ENCODE results near the gene DIABLO.

DIABLO gene

DNA sequence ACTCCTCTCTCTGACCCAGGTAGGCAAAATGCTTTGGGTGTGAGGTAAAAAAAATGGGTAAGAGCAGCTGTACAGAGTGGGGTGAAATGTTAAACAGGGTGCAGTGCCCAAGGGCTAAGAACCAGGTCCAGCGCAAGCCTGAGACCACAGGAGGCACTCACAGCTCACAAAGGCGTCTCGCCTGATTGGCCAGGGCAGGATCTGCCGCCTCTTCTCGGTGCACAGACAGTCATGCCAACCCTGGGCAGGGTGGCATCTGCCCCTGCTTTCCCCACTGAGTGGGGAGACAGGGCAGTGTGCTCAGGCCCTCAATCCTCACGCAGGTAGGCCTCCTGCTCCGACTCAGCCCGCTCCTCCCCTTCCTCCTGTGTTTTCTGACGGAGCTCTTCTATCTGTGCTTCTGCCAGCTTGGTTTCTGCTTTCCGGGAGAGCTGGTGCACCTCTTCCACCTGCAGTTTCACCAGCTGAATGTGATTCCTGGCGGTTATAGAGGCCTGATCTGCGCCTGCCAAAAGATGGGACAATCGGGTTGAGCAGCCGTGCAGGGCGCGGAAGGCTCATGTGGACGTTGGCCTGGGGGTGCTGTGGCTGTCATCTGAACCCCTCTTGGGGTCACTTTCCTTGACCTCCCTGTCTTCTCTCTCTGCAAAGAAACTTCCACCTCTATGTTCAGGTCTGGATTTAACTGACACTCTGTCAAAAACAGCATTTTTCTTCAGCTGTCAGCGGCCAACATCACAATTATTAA lies 17.6 kb downstream of the DIABLO start:
- TF ChIP-seq, protein P1, sequence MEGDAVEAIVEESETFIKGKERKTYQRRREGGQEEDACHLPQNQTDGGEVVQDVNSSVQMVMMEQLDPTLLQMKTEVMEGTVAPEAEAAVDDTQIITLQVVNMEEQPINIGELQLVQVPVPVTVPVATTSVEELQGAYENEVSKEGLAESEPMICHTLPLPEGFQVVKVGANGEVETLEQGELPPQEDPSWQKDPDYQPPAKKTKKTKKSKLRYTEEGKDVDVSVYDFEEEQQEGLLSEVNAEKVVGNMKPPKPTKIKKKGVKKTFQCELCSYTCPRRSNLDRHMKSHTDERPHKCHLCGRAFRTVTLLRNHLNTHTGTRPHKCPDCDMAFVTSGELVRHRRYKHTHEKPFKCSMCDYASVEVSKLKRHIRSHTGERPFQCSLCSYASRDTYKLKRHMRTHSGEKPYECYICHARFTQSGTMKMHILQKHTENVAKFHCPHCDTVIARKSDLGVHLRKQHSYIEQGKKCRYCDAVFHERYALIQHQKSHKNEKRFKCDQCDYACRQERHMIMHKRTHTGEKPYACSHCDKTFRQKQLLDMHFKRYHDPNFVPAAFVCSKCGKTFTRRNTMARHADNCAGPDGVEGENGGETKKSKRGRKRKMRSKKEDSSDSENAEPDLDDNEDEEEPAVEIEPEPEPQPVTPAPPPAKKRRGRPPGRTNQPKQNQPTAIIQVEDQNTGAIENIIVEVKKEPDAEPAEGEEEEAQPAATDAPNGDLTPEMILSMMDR (IDR thresholded peaks at IDR 0.05; ENCODE audit: low read depth, low read length, missing control alignments): no peak
- no peak for DNase-seq (ENCODE audit: low read depth)
- H3K4me3 ChIP-seq (ENCODE audit: low read depth, low read length): no peak overlapping the region

DNA sequence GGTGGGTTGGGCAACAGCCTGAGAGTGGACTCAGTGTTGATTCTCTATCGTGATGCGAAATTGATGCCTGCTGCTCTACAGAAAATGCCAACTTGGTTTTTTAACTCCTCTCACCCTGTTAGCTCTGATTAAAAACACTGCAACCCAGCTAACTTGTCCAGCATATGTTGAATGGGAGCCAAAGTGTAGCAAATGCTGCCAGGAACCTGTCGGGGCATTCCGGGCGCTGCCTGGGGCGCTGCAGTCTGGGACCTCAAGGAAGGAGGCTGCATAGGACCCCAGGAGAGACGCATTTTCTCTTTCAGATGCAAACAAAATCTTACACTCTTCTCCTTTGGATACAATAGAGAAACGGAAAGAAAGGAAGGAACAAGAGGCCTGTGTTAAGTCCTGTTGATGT lies 18.5 kb downstream of the DIABLO start:
- H3K4me3 ChIP-seq (ENCODE audit: low read depth, low read length): no peak overlapping the region
- TF ChIP-seq, protein P1 (IDR thresholded peaks at IDR 0.05; ENCODE audit: low read depth, low read length, missing control alignments): no peak
- no peak for DNase-seq (ENCODE audit: low read depth)

GRCh38 chr12:122206976-122207375 lies 18.9 kb downstream of the DIABLO start:
- no peak overlapping the region for H3K4me3 ChIP-seq (ENCODE audit: low read depth, low read length)
- TF ChIP-seq, protein P1 (IDR thresholded peaks at IDR 0.05; ENCODE audit: low read depth, low read length, missing control alignments): no peak
- DNase-seq (ENCODE audit: low read depth): no peak

GRCh38 chr12:122206111-122206881 lies 19.6 kb downstream of the DIABLO start:
- TF ChIP-seq, protein P1 (IDR thresholded peaks at IDR 0.05; ENCODE audit: low read depth, low read length, missing control alignments): no peak
- DNase-seq (ENCODE audit: low read depth): no peak

GRCh38 chr12:122205053-122205925 lies 20.6 kb downstream of the DIABLO start:
- DNase-seq (ENCODE audit: low read depth): no peak
- TF ChIP-seq, protein P1 (IDR thresholded peaks at IDR 0.05; ENCODE audit: low read depth, low read length, missing control alignments): no peak
- no peak overlapping the region for H3K4me3 ChIP-seq (ENCODE audit: low read depth, low read length)

More at GRCh38 chr12:122206111-122206881, 19.6 kb downstream of the DIABLO start:
- no peak overlapping the region for H3K4me3 ChIP-seq (ENCODE audit: low read depth, low read length)

DNA sequence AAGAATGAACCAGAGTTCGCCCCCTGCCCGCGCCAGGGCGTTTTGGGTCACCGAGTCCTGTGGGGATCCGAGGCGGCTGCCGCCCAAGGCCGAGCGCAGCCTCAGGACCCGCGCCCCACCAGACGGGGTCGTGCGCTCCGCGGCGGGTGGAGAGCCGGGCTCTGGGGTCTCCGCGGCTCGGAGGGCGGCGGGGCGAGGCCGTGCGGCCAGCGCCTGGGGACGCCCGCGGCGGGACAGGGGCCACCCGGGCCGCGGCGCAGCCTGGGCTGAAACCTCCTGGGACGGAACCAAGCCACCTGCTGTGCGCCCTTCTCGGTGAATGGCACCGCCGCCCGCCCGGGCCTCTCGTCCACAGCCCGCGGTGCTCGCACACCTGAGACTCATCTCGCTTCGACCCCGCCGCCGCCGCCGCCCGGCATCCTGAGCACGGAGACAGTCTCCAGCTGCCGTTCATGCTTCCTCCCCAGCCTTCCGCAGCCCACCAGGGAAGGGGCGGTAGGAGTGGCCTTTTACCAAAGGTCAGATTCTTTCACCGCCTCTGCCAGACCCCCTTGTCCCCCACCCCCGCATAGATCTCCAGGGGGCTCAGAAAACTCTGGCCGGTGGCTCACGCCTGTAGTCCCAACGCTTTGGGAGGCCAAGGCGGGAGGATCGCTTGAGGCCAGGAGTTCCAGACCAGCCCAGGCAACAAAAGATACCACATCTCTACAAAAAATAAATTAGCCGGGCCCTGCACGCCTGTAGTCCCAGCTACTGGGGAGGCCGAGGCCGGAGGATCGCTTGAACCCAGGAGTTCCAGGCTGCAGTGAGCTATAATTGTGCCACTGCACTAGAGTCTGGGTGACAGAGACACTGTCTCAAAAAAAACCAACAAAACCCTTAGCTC lies 21.4 kb downstream of the DIABLO start:
- no peak for DNase-seq (ENCODE audit: low read depth)
- TF ChIP-seq, protein P1 (IDR thresholded peaks at IDR 0.05; ENCODE audit: low read depth, low read length, missing control alignments): no peak
- H3K4me3 ChIP-seq (ENCODE audit: low read depth, low read length): no peak overlapping the region
